ENCODE measurements around the gene FNDC3A.
"Not testable (repeated sequence)": the region's sequence is repeated elsewhere in the genome, so short reads cannot be mapped to it uniquely, and the experiment has no call there.

The FNDC3A gene

GRCh38 chr13:48976576-48977285, 1.0 kb downstream of the FNDC3A start:
- peak; percentile 77 to 82 for DNase-seq

- DNase-seq = no peak
These were observed 1.5 kb downstream of the FNDC3A start for GRCh38 chr13:48977286-48977625.

GRCh38 chr13:48977973-48978372, 2.3 kb downstream of the FNDC3A start:
- no peak for DNase-seq

- no peak for DNase-seq
These were observed 3.4 kb downstream of the FNDC3A start for GRCh38 chr13:48978942-48979601.

- DNase-seq = no peak
These were observed 4.2 kb downstream of the FNDC3A start for GRCh38 chr13:48979892-48980291.

- no peak for DNase-seq
These were observed 7.6 kb downstream of the FNDC3A start for GRCh38 chr13:48983331-48983730.

GRCh38 chr13:48985756-48986155, 10.0 kb downstream of the FNDC3A start:
- DNase-seq = no peak

GRCh38 chr13:48990900-48991299, 15.2 kb downstream of the FNDC3A start:
- DNase-seq = no peak

- no peak for DNase-seq
These were observed 17.4 kb downstream of the FNDC3A start for GRCh38 chr13:48993150-48993549.

- DNase-seq = no peak
These were observed 19.0 kb downstream of the FNDC3A start for GRCh38 chr13:48994706-48995105.

GRCh38 chr13:48998641-48999292, 23.1 kb downstream of the FNDC3A start:
- no peak for DNase-seq

GRCh38 chr13:49000247-49000646, 24.5 kb downstream of the FNDC3A start:
- no peak for DNase-seq

- DNase-seq = not testable (repeated sequence)
These were observed 43.4 kb downstream of the FNDC3A start for GRCh38 chr13:49018986-49019635.

- DNase-seq = no peak
These were observed 44.6 kb downstream of the FNDC3A start for GRCh38 chr13:49020328-49020727.

GRCh38 chr13:49020940-49021553, 45.3 kb downstream of the FNDC3A start:
- DNase-seq = no peak

GRCh38 chr13:49021953-49022352, 46.2 kb downstream of the FNDC3A start:
- no peak for DNase-seq

GRCh38 chr13:49022472-49023144, 46.9 kb downstream of the FNDC3A start:
- no peak for DNase-seq

GRCh38 chr13:49023431-49023830, 47.7 kb downstream of the FNDC3A start:
- DNase-seq = no peak

GRCh38 chr13:49026851-49027250, 51.1 kb downstream of the FNDC3A start:
- no peak for DNase-seq

GRCh38 chr13:49029570-49029969, 53.9 kb downstream of the FNDC3A start:
- DNase-seq = no peak

- DNase-seq = no peak
These were observed 54.5 kb downstream of the FNDC3A start for GRCh38 chr13:49030213-49030612.

- DNase-seq = no peak
These were observed 65.2 kb downstream of the FNDC3A start for GRCh38 chr13:49040872-49041271.

GRCh38 chr13:49042476-49042875, 66.8 kb downstream of the FNDC3A start:
- DNase-seq = no peak

All from SHP77 (cell line).